ENCODE results near the gene HPCAL1.
"Not testable (repeated sequence)": the region's sequence is repeated elsewhere in the genome, so short reads cannot be mapped to it uniquely, and the experiment has no call there.

The HPCAL1 gene

GRCh38 chr2:10288606-10289005 lies 14.1 kb upstream of the HPCAL1 start:
- ATAC-seq (no peak), DNase-seq (no peak)
- H3K4me1 Mint-ChIP-seq = peaks cover 13% of the 10 kb centered on the region
- no peaks in the 10 kb centered on the region for H3K27me3 Mint-ChIP-seq
- no peaks in the 10 kb centered on the region for H3K9me3 Mint-ChIP-seq
- peak overlapping the region in 1 of 2 donors; percentile 13 for H3K27ac Mint-ChIP-seq
- H3K4me3 Mint-ChIP-seq = no peak overlapping the region

GRCh38 chr2:10289352-10289751 lies 13.4 kb upstream of the HPCAL1 start:
- Mint-ChIP-seq H3K4me1 (peaks cover 11% of the 10 kb centered on the region), H3K27ac (no peak overlapping the region), H3K9me3 (peaks cover 5 to 6% of the 10 kb centered on the region in 2 donors), H3K27me3 (no peaks in the 10 kb centered on the region), H3K4me3 (no peak overlapping the region)
- no peak for ATAC-seq
- DNase-seq = no peak

- no peak overlapping the region for H3K27ac Mint-ChIP-seq
- peaks cover 10% of the 10 kb centered on the region for H3K4me1 Mint-ChIP-seq
- H3K4me3 Mint-ChIP-seq = no peak overlapping the region
- no peaks in the 10 kb centered on the region for H3K27me3 Mint-ChIP-seq
- peaks cover 6 to 7% of the 10 kb centered on the region in 2 donors for H3K9me3 Mint-ChIP-seq
- no peak for DNase-seq
- ATAC-seq = peak; percentile 23
Measured at GRCh38 chr2:10289891-10290290, 12.8 kb upstream of the HPCAL1 start.

GRCh38 chr2:10291376-10291775 lies 11.3 kb upstream of the HPCAL1 start:
- H3K27ac Mint-ChIP-seq, H3K4me3 Mint-ChIP-seq, H3K4me1 Mint-ChIP-seq, ATAC-seq, H3K27me3 Mint-ChIP-seq, DNase-seq, H3K9me3 Mint-ChIP-seq: not testable (repeated sequence)

- H3K27ac Mint-ChIP-seq = no peak overlapping the region
- H3K9me3 Mint-ChIP-seq = peaks cover 6 to 7% of the 10 kb centered on the region in 2 donors
- DNase-seq (no peak), ATAC-seq (no peak)
- no peaks in the 10 kb centered on the region for H3K27me3 Mint-ChIP-seq
- no peak overlapping the region for H3K4me3 Mint-ChIP-seq
- H3K4me1 Mint-ChIP-seq = peaks cover 11% of the 10 kb centered on the region
Measured at GRCh38 chr2:10292033-10292432, 10.7 kb upstream of the HPCAL1 start.

- Mint-ChIP-seq H3K27ac (no peak overlapping the region), H3K4me3 (no peak overlapping the region), H3K27me3 (no peaks in the 10 kb centered on the region), H3K4me1 (peaks cover 27% of the 10 kb centered on the region), H3K9me3 (peaks cover 6 to 7% of the 10 kb centered on the region in 2 donors)
- DNase-seq (no peak), ATAC-seq (no peak)
Measured at GRCh38 chr2:10293603-10294002, 9.1 kb upstream of the HPCAL1 start.

GRCh38 chr2:10294077-10294476 lies 8.6 kb upstream of the HPCAL1 start:
- Mint-ChIP-seq H3K9me3 (peaks cover 11 to 12% of the 10 kb centered on the region in 2 donors), H3K4me3 (no peak overlapping the region), H3K27ac (no peak overlapping the region), H3K4me1 (peaks cover 32% of the 10 kb centered on the region), H3K27me3 (no peaks in the 10 kb centered on the region)
- DNase-seq (no peak), ATAC-seq (no peak)

- H3K4me3 Mint-ChIP-seq, ATAC-seq, H3K27me3 Mint-ChIP-seq, DNase-seq, H3K27ac Mint-ChIP-seq: not testable (repeated sequence)
- Mint-ChIP-seq H3K9me3 (peaks cover 11 to 14% of the 10 kb centered on the region in 2 donors), H3K4me1 (peaks cover 46% of the 10 kb centered on the region)
Measured at GRCh38 chr2:10295649-10296048, 7.1 kb upstream of the HPCAL1 start.

- H3K9me3 Mint-ChIP-seq = peaks cover 11 to 14% of the 10 kb centered on the region in 2 donors
- DNase-seq = no peak
- no peak for ATAC-seq
- H3K4me3 Mint-ChIP-seq = no peak overlapping the region
- no peak overlapping the region for H3K27ac Mint-ChIP-seq
- H3K4me1 Mint-ChIP-seq = peaks cover 51% of the 10 kb centered on the region
- H3K27me3 Mint-ChIP-seq = no peaks in the 10 kb centered on the region
Measured at GRCh38 chr2:10296142-10296541, 6.6 kb upstream of the HPCAL1 start.

GRCh38 chr2:10297191-10297830 lies 5.4 kb upstream of the HPCAL1 start:
- DNase-seq (no peak), ATAC-seq (no peak)
- peaks cover 11 to 14% of the 10 kb centered on the region in 2 donors for H3K9me3 Mint-ChIP-seq
- H3K27me3 Mint-ChIP-seq = no peaks in the 10 kb centered on the region
- peak overlapping the region; percentile 45 to 75 for H3K4me3 Mint-ChIP-seq
- peaks cover 61% of the 10 kb centered on the region for H3K4me1 Mint-ChIP-seq
- no peak overlapping the region for H3K27ac Mint-ChIP-seq

GRCh38 chr2:10297959-10298531 lies 4.7 kb upstream of the HPCAL1 start:
- H3K27ac Mint-ChIP-seq = no peak overlapping the region
- peak overlapping the region; percentile 54 to 75 for H3K4me3 Mint-ChIP-seq
- no peaks in the 10 kb centered on the region for H3K27me3 Mint-ChIP-seq
- DNase-seq (peak; percentile 31 to 35), ATAC-seq (no peak)
- peaks cover 11 to 14% of the 10 kb centered on the region in 2 donors for H3K9me3 Mint-ChIP-seq
- H3K4me1 Mint-ChIP-seq = peaks cover 63% of the 10 kb centered on the region

- peaks cover 68% of the 10 kb centered on the region for H3K4me1 Mint-ChIP-seq
Measured at GRCh38 chr2:10298777-10299176, 3.9 kb upstream of the HPCAL1 start.

GRCh38 chr2:10300328-10300920 lies 2.3 kb upstream of the HPCAL1 start:
- ATAC-seq (no peak), DNase-seq (no peak)
- no peaks in the 10 kb centered on the region for H3K27me3 Mint-ChIP-seq
- peaks cover 85% of the 10 kb centered on the region for H3K4me1 Mint-ChIP-seq
- H3K9me3 Mint-ChIP-seq = peaks cover 5 to 7% of the 10 kb centered on the region in 2 donors
- peak overlapping the region in 1 of 2 donors; percentile 4 for H3K27ac Mint-ChIP-seq
- H3K4me3 Mint-ChIP-seq = peak overlapping the region; percentile 87 to 99

More at GRCh38 chr2:10298777-10299176, 3.9 kb upstream of the HPCAL1 start:
- not testable (repeated sequence) for H3K27me3 Mint-ChIP-seq, ATAC-seq, DNase-seq, H3K27ac Mint-ChIP-seq
- Mint-ChIP-seq H3K4me3 (peak overlapping the region in 1 of 2 donors; percentile 54), H3K9me3 (peaks cover 11 to 13% of the 10 kb centered on the region in 2 donors)

GRCh38 chr2:10300997-10301940 lies 1.4 kb upstream of the HPCAL1 start:
- peak overlapping the region; percentile 87 to 99 for H3K4me3 Mint-ChIP-seq
- H3K9me3 Mint-ChIP-seq = peaks cover 5 to 7% of the 10 kb centered on the region in 2 donors
- DNase-seq (peak; percentile 45 to 55), ATAC-seq (no peak)
- H3K27me3 Mint-ChIP-seq = no peaks in the 10 kb centered on the region
- peak overlapping the region; percentile 72 to 94 for H3K27ac Mint-ChIP-seq
- peaks cover 89% of the 10 kb centered on the region for H3K4me1 Mint-ChIP-seq

- Mint-ChIP-seq H3K27ac (peak overlapping the region; percentile 72 to 94), H3K4me1 (peaks cover 90% of the 10 kb centered on the region), H3K27me3 (no peaks in the 10 kb centered on the region), H3K9me3 (peaks cover 5 to 7% of the 10 kb centered on the region in 2 donors), H3K4me3 (peak overlapping the region; percentile 87 to 99)
- DNase-seq (peak in 1 of 2 donors; percentile 37), ATAC-seq (peak; percentile 5)
Measured at GRCh38 chr2:10301941-10302478, 694 bp upstream of the HPCAL1 start.
